HG03159 (cell line): Measurements from ENCODE around the gene LEMD2.

Source experiments
- ATAC-seq: cut with Tn5 transposase; IDR thresholded peaks from one replicate; pipeline ENCODE4 v1.9.1; 2021; ENCODE audit warnings: mild to moderate bottlenecking, moderate library complexity; ENCODE audit not compliant: unreplicated experiment

The LEMD2 gene

GRCh38 chr6:33820243-33820642, 31.3 kb upstream of the LEMD2 start:
- ATAC-seq: no peak

- ATAC-seq: no peak
Measured at GRCh38 chr6:33819021-33819420, 30.1 kb upstream of the LEMD2 start.

GRCh38 chr6:33818293-33818692, 29.4 kb upstream of the LEMD2 start:
- ATAC-seq: no peak

GRCh38 chr6:33817489-33817888, 28.6 kb upstream of the LEMD2 start:
- no peak for ATAC-seq

GRCh38 chr6:33816911-33817310, 28.0 kb upstream of the LEMD2 start:
- ATAC-seq: no peak

GRCh38 chr6:33815854-33816253, 26.9 kb upstream of the LEMD2 start:
- no peak for ATAC-seq

GRCh38 chr6:33813990-33814985, 25.4 kb upstream of the LEMD2 start:
- ATAC-seq: no peak

GRCh38 chr6:33813246-33813904, 24.4 kb upstream of the LEMD2 start:
- ATAC-seq: no peak

- ATAC-seq: no peak
Measured at GRCh38 chr6:33812669-33813068, 23.7 kb upstream of the LEMD2 start.

GRCh38 chr6:33809594-33809993, 20.7 kb upstream of the LEMD2 start:
- ATAC-seq: no peak

- no peak for ATAC-seq
Measured at GRCh38 chr6:33808641-33809180, 19.8 kb upstream of the LEMD2 start.

GRCh38 chr6:33807606-33808005, 18.7 kb upstream of the LEMD2 start:
- no peak for ATAC-seq

- ATAC-seq: no peak
Measured at GRCh38 chr6:33806841-33807240, 17.9 kb upstream of the LEMD2 start.

- no peak for ATAC-seq
Measured at GRCh38 chr6:33803571-33804053, 14.7 kb upstream of the LEMD2 start, which contains the start of gene MLN. TSS of gene MLN (minus strand) at chr6:33804003. CDS start at chr6:33801163, 2,840 bp downstream.

- ATAC-seq: no peak
Measured at GRCh38 chr6:33802186-33802958, 13.4 kb upstream of the LEMD2 start.

GRCh38 chr6:33801611-33802010, 12.7 kb upstream of the LEMD2 start:
- no peak for ATAC-seq

- ATAC-seq: no peak
Measured at GRCh38 chr6:33800248-33800969, 11.5 kb upstream of the LEMD2 start.

- ATAC-seq: no peak
Measured at GRCh38 chr6:33799454-33800113, 10.7 kb upstream of the LEMD2 start.

- no peak for ATAC-seq
Measured at GRCh38 chr6:33798343-33798848, 9.5 kb upstream of the LEMD2 start.
